GM19240 (cell line): ENCODE data around the gene DNMT1.
"Not testable (repeated sequence)": the region's sequence is repeated elsewhere in the genome, so short reads cannot be mapped to it uniquely, and the experiment has no call there.

Experiments
- DNase-seq: peaks from one replicate; pipeline ENCODE4 v3.0.0; 2011; ENCODE audit warnings: low spot score; ENCODE audit not compliant: insufficient read length

DNMT1 gene

DNA sequence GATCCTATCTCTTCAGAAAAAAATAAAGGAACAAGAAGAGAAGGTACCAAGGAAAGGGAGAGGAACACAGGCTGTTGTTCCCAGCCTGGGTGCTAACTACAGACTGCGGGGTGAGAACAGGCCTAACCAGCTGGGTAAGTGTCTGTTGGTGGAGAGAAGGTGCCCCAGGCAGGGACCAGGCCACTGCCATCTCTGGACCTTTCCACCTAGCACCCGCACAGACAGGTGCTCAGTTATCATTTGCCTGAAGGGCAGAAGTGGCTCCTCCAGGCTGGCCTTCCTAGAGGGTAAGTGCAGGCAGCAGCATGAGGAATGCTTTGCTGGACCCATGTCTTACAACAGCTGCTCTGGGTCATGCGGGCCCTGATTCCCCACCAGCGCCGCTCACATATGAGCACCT is 10.1 kb downstream of the DNMT1 start:
- no peak for DNase-seq

DNA sequence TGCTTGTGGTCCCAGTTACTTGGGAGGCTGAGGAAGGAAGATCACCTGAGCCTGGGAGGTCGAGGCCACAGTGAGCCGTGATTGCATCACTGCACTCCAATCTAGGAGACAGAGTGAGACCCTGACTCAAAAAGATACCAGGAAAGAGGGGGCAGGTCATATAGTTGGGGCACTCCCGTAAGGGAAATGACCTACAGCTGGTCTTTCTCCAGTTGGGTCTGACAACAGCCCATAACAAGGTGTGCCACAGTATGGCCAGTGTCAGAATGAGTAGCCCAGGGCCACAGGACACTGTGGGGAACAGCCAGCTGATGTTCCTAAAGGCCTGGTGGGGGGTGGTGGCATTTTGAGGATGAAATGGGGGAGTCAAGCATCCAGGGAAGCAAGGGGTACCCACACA is 10.8 kb downstream of the DNMT1 start:
- no peak for DNase-seq

DNA sequence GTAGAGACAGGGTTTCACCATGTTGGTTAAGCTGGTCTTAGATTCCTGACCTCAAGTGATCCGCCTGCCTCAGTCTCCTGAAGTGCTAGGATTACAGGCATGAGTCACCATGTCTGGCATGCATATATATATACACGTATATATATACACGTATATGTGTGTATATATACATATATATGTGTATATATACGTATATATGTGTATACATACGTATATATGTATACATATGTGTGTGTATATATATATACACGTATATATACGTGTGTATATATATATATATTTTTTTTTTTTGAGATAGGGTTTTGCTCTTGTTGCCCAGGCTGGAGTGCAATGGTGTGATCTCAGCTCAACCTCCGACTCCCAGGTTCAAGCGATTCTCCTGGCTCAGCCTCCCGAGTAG is 11.9 kb downstream of the DNMT1 start:
- DNase-seq = no peak

DNA sequence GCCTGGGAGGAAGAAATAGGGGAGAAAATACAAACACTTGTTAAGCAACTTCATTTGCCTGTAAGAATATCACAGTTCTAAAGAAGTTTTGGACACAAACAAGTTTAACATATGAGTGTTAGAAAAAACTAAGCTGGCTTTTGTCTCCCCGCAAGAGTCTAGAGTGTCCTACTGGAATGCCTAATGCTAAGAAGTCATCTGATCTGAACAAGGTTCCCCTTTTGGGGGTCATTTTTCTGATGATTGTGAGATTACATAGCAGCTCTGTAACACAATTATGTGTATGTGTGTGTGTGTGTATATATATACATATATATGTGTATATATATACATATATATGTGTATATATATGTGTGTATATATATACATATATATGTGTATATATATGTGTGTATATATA is 12.7 kb downstream of the DNMT1 start:
- no peak for DNase-seq

DNA sequence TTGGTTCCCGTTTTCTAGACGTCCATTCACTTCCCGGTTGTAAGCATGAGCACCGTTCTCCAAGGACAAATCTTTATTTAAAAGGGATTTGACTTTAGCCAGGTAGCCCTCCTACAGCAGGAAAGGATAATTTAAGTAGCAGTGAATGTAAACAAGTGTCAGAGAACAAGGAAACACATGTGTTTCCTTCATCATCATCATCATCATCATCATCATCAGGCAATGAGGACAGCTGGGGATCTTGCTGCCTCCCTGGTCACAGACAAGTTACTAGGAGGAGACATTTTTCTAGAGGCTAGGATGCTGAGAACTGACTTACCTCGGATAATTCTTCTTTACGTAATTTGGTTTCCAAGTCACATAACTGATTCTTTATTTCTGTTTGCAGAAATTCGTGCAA is 14.3 kb downstream of the DNMT1 start:
- DNase-seq = no peak

DNA sequence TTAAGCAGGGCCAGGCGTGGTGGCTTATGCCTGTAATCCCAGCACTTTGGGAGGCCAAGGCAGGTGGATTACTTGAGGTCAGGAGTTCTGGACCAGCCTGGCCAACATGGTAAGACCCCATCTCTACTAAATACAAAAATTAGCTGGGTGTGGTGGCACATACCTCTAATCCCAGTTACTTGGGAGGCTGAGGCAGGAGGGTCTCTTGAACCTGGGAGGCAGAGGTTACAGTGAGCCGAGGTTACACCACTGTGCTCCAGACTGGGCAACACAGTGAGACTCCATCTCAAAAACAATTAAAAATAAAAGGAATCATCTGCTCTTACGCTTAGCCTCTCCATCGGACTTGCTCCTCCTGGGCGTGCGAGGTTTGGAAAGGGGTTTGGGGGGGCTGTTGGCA is 14.7 kb downstream of the DNMT1 start:
- DNase-seq = not testable (repeated sequence)

DNA sequence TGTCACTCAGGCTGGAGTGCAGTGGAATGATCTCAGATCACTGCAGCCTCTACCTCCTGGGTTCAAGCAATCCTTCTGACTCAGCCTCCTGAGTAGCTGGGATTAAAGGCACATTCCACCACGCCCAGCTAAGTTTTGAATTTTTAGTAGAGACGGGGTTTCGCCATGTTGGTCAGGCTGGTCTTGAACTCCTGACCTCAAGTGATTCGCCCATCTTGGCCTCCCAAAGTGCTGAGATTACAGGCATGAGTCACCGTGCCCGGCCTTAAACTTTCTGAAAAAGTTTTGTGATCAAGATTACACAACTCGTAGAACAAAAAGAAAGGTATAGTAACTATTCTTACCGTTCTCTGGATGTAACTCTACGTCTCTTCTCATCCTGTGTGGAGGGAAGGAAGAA is 21.2 kb downstream of the DNMT1 start:
- DNase-seq = no peak

DNA sequence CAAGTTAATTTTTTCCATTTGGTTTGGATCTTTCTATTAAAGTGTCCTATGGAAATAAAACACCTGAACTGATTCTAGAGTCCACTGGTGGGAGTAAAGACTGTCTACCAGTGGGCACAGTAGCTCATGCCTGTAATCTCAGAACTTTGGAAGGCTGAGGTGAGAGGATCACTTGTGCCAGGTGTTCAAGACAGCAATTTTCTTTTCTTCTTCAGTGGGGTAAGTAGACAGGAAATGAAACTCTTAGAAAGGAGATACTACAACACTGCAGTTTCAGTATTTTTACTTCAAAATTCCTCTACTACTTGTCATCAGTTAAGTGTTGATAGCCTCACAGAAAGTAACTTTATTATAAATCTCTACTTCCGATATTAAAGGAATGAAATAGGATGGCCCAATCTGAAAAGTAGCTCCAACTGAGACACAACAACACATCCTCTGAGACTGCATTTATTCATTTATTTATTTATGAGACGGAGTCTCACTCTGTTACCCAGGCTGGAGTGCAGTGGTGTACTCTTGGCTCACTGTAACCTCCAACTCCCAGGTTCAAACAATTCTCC is 26.3 kb downstream of the DNMT1 start:
- no peak for DNase-seq

DNA sequence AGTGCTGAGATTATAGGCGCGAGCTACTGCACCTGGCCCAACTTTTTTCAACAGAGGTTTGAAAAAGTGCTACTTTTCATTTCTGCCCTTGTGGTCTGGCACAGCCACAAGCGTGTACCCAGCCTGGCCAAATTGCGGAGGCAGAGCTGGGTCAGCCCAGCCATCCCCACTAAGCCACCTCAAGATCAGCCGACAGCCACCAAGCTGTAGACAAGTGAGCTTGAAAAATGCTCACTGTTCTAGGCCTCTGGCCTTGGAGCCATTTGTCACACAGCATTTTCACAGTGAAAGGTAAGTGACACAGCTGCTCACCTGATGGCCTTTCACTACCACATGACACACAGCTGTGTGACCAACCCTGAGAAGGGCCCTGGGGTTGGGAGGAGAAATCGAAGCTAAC is 27.3 kb downstream of the DNMT1 start:
- DNase-seq = no peak

DNA sequence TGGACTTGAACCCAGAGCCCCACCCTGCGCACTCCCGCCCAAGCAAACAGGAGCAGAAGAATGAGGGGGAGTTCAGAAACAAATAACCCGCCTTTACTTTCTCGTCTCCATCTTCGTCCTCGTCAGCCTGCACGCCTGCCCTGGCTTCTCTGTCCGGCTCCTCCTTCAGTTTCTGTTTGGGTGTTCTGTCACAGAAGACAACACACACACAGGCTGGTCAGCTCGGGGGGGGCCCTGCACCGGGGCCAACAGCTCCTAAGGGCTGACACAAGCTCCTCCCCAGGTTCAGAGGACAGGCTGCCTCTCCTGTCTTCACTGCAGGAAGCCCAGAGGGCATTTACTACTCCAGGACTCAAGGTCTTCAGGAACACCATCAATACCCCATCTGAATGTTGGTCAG is 28.3 kb downstream of the DNMT1 start:
- not testable (repeated sequence) for DNase-seq

DNA sequence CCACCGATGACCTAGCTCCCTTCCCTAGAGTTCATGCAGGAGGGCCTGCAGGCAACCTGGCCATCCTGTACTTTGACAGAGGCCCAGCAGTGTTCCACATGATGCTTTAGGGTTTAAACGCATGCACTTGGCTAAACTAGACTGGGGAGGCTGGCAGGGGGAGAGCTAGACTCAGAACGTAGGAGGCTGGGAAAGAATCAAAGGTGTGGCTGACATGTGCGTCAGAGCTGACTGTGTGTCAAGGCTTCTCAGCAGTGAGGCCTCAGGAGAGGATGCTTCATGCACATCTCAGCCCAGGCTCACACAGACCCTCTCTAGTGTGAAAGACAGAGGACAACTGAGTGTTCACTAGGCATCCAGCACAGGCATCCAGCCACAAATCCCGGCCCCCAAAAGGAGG is 28.7 kb downstream of the DNMT1 start:
- DNase-seq = no peak

DNA sequence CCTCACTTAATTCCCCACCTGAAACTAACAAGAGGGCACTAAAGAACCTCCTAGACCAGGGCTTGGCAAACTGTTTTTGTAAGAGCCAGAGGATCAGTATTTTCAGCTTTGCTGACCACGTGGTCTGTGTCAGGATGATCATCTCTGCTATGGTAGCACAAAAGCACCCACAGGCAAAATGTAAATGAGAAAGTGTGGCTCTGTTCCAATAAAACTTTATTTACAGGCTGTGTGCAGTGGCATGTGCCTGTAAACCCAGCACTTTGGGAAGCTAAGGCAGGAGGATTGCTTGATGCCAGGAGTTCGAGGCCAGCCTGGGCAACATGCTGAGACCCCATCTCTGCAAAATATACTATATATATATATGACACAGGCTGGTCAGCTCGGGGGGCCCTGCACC is 31.2 kb downstream of the DNMT1 start:
- DNase-seq = no peak

DNA sequence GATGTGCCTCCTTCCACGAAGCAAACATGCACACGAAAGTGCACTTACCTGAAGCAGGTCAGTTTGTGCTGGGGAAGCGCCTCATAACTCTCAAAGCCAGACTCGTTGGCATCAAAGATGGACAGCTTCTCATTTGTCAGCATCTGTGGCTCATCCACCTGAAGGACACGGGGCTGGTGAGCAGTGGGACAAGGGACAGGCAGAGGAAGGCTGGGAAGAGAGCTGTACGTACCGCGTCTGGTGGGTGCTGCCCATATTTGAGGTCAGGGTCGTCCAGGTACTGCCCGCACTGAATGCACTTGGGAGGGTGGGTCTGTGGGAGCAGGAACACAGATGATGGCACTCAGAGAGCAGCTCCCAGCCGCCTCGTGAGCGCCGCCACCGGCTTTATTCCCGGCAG is 35.1 kb downstream of the DNMT1 start:
- DNase-seq = no peak

DNA sequence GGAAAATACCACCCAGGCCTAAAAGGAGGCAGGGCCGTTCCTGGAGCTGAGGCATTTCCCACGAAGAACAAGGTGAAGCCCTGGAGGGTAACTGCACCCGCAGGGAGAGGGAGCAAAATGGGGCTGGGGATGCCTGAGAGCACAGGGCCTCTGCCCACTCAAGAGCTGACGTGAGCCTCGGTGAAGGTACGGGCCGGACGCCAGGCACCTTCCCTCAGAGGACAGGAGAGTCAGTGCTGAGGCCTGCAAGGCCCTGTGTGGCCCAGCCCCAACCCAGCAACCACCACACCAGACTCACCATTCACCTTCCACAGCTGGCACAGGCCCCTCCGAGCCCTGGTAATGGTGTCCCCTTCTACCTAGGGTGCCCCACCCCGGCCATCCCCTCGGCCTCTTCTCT is 36.3 kb downstream of the DNMT1 start:
- DNase-seq = no peak

DNA sequence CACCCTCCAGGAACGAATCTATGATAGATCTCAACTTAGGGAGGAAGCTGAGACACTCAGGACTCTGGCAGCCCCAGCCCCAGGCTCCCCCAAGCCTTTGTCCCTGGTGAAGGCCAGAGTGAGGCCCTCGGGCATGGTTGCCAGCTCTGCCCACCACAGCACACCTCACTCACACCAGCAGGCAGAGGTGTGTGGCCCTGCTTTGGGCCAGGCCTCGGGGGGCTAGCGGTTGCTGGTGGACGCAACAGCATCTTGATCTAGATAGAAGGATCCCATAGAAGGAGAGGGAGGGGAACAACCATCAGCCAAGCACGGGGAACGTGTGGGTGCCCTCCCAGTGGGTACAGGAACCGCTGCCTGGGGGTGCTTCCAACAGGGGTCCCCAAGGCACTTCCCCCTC is 36.7 kb downstream of the DNMT1 start:
- no peak for DNase-seq

DNA sequence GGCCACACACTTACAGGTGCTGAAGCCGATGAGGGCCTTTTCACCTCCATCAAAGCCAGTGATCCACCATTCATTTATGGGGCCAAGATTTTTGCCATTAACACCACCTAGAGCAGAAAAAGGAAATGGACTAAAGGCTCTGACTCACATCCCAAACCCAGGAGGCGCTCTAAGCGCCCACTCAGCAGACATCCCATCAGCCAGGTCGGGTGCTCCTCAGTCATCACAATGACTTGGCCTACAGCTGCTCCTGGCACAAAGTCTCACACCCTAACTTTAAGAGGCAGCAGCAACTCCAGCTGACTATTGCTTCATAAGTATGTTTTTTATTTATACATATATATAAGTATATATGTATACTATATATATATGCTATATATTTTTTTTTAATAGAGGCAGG is 38.9 kb downstream of the DNMT1 start:
- DNase-seq = no peak

DNA sequence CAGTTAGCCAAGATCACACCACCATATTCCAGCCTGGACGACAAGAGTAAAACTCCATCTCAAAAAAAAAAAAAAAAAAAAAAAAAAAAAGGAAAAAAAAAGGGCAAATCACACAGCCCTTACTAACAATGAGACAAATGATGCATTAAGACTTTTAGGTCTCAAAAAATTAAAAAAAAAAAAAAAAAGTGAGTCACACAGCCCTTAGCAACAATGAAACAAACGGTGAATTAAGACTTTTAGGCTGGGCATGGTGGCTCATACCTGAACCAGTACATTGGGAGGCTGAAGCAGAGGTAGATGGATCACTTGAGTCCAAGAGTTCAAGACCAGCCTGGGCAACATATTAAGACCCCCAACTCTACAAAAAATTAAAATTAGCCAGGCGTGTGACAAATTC is 42.7 kb downstream of the DNMT1 start:
- no peak for DNase-seq

DNA sequence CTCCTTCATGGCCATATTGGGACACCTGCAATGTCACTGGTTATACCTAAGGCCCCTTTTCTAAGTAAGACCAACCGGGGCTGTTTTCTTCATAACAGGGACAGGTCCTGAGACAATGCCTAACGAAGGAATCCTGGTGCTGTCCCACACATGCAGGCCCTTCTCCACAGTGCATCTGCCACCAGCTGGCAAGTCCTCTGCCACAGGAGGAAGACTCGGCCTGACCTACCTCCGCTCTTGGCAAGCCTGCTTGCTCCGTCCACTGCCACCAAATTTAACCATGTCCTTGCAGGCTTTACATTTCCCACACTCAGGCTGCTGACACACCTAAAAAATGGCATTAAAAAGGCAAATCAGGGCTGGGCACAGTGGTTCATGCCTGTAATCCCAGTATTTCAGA is 43.2 kb downstream of the DNMT1 start:
- no peak for DNase-seq

DNA sequence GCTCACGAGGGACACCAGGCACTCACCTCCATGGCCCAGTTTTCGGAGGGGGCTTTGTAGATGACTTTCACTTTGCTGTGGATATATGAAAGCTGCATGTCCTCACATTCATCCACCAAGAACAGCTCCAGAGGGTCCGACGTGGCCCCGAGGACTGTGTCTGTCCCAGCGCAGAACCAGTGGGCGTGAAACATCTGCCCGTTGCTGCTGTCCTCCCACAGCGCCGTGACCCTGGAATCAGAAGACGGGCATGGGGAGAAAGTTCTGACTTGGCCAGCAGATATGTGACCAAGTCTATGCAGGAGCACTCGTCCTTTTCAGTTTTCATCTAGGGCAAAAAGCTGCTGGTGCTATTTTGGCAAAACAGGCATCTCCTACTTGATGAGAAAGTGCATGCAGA is 45.3 kb downstream of the DNMT1 start:
- DNase-seq = no peak

DNA sequence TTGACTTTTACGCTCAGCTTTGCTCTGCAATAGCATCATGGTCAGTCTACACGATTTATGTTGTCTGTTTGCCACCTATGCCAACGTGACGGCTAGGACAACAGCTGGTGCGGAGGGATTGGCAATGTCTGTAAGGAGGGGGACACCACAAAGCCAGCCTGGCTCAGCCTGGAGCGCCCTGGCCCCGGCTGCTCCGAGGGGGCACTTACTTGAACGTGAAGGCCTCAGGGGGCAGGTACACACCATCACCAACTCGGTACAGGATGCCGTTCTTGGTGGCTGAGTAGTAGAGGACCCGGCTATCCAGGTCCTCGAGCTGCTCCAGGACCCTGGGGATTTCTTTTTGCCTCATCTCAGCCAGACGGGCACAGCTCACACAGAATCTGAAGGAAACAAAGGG is 48.6 kb downstream of the DNMT1 start:
- no peak for DNase-seq

DNA sequence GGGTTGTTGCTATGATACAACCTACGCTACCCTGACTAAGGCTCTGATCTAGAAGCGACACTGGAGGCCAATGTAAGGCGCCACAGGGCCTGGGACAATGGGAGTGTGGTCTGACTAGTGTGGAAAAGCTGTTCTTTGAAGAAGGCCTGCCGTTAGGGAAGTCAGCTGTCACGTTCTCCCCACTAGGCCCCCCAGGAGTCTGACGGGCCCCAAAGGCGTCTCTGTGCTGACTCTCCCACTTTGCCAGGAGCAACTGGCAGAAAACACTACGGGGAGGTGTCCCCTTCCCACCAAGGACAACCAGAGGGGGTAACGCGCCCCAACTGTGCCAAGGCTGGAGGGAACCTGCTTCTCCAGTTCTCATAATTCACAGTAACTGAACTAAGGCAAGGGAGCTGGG is 49.7 kb downstream of the DNMT1 start:
- no peak for DNase-seq

DNA sequence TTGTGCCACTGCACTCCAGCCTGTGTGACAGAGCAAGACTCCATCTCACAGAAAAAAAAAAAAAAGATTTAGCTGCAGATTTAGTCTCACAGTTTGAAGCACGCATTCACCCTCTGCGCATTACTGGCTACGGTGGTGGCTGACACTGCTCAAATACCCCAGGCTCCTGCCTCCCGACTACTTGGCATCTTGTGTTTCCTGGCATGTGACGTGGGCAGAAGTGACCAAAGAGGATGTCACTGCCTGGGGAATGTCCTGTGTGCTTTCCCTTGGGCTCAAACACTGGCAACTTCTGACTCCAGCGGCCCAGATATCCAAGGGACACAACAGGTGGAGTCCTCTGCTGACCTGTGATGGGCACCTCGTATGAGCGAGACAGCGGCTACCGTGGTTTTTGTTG is 50.4 kb downstream of the DNMT1 start:
- DNase-seq = no peak

DNA sequence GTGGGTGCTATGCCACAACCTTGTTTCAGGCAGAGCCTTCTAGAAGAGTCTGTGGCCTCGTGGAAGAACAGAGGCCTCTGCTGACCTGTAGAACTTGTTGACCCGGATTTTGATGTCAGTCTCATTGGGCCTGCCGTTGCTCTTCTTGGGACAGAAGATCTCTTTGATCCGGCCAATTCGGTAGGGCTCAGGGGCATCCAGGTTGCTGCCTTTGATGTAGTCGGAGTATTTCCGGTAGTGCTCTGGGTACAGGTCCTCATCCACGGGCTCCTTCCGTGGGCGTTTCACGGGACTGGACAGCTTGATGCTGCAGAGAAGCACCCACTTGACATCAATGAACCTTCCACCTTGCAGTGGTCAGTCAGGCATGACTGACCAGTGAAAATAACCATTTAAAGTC is 51.1 kb downstream of the DNMT1 start:
- no peak for DNase-seq

DNA sequence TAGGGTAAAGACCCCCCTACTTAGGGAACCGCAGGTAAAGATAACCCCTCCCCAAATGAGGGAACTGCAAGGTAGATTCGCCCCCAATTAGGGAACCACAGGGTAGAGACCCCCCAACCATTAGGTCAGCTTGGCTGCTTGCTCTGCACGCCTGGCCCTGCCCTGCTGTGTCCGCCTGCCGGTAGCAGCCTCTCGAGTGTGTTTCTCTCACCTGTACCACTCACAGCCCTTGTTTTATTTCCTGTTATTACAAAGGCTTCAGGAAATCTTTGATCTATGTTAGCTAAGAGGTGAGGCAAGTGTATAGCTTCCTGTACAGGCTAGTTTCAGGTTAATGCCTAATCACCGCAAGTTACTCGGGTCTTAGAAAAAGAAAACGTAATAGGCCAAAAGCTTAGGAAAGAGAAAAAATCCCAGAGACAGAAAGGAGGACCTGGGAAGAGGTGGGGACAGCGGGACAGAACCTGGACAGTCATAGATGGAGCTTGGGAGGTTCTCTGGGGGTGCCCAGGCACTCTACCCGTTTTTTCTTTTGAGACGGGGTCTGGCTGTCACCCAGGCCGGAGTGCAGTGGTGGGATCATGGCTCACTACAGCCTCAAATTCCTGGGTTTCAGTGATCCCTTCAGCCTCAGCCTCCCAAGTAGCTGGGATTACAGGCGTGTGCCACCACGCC is 51.9 kb downstream of the DNMT1 start:
- DNase-seq = no peak
